Heart right ventricle (tissue), 16 donors: ENCODE data around the gene ALLC. TPM values are rescaled to one million over a fixed set of nuclear protein-coding genes. Genes with fewer than 3 reads are reported as not detected.

Source experiments
- ATAC-seq, 8 donors: fragments of 200-7000 bp; cut with Tn5 transposase; one replicate each; pipeline ENCODE4 v1.9.1; 2020; ENCODE audit warnings: mild to moderate bottlenecking in 8 of 8, moderate library complexity in 8 of 8, moderate number of reproducible peaks in 1 of 8
- DNase-seq, 2 donors: peaks; one replicate each; pipeline ENCODE4 v3.0.0-alpha.2; 2020
- H3K27ac ChIP-seq, 10 donors: fragments of 200-600 bp; sonication (generic) in 2 of 10; one replicate each; pipeline versions ENCODE4 v1.5.0 to v1.8.0; 2020 to 2022; ENCODE audit warnings: mild to moderate bottlenecking in 3 of 10
- H3K27me3 ChIP-seq, 7 donors: fragments of 200-600 bp; one replicate each; pipeline ENCODE4 v1.8.0; 2021 to 2022; ENCODE audit warnings: mild to moderate bottlenecking in 2 of 7
- H3K36me3 ChIP-seq, 9 donors: fragments of 200-600 bp; sonication (generic) in 1 of 9; one replicate each; pipeline versions ENCODE4 v1.5.0 to v1.8.0; 2020 to 2022; ENCODE audit warnings: mild to moderate bottlenecking in 2 of 9
- H3K4me1 ChIP-seq, 9 donors: fragments of 200-600 bp; sonication (generic) in 1 of 9; one replicate each; pipeline versions ENCODE4 v1.5.0 to v1.8.0; 2020 to 2022; ENCODE audit warnings: mild to moderate bottlenecking in 4 of 9
- H3K4me3 ChIP-seq, 10 donors: fragments of 200-600 bp; sonication (generic) in 2 of 10; one replicate each; pipeline versions ENCODE4 v1.5.0 to v1.8.0; 2020 to 2022; ENCODE audit warnings: mild to moderate bottlenecking in 7 of 10, moderate library complexity in 2 of 10
- H3K9me3 ChIP-seq, 11 donors: fragments of 200-600 bp in 10 of 11; sonication (generic) in 2 of 11; one replicate each; pipeline versions ENCODE4 v1.5.0 to v1.8.0; 2013 to 2022; ENCODE audit warnings: mild to moderate bottlenecking in 2 of 11, control low read depth in 1 of 11, moderate library complexity in 1 of 11
- WGBS, 2 donors: extraction: QIAGEN DNeasy Blood & Tissue Kit; methylation state at CpG; one replicate each; pipeline ENCODE4 v1.1.7; 2013; ENCODE audit warnings: inconsistent platforms in 1 of 2; 5-methylcytosine and 5-hydroxymethylcytosine counted together
- intact Hi-C, 10 donors: fragments of 100-400 bp; cut with DNase I; formaldehyde crosslinking; loops; one replicate each; pipeline versions ENCODE4 v1.11.1 to v1.14.2; 2022
- polyA plus RNA-seq, 2 donors: library from polyadenylated mRNA; stranded (reverse); fragments of 200-250 nt; gene quantifications; one replicate each; pipeline ENCODE4 v1.2.3, GENCODE V29; 2013
- total RNA-seq, 10 donors: library from RNA; stranded (reverse); fragmentation: NEBNext Ultra II Directional in 3 of 10; extraction: Animal tissue kit (Norgen Biotek cat#: 25700) in 3 of 10; gene quantifications; one replicate each; pipeline versions ENCODE4 v1.2.1 to v1.2.4, GENCODE V29; 2021 to 2023
- TF ChIP-seq, protein P1 (sequence below), 9 donors: fragments of 200-600 bp; sonication (generic) in 2 of 9; IDR thresholded peaks; one replicate each; pipeline versions ENCODE4 v1.5.0 to v1.8.0; 2021 to 2022; ENCODE audit warnings: antibody characterized with exemption in 9 of 9, mild to moderate bottlenecking in 5 of 9, moderate library complexity in 1 of 9
- donor health status: Arrhythmogenic right ventricular cardiomyopathy.
- donor health status: ischemic (EF 13 %, LVEDD 7.1; RV severe dilation, severe dysfunction).
- donor health status: healthy with polysubstance abuse.
- donor health status: DM: no; HTN: yes; CAD: no.
- donor health status: DM: no; HTN: no; CAD: no.
- donor health status: ischemic (EF 25% LVEDD 6.9; RV normal size, moderate dysfunction).
- donor health status: ischemic (EF 25% LVEDD 5.7; RV mildly dilated, moderate dysfunction).
- donor health status: healthy.
- donor health status: DM: yes; HTN: yes; CAD: no.
- donor health status: Ischemic cardiomyopathy.
- donor health status: ischemic (EF 35%, LVEDD 5.7; RV mildly dilated, moderate dysfunction).
- donor health status: nonischemic (EF 11% LVEDD 7.7; RV severe dilation, severe dysfunction).
- donor health status: DM: yes; HTN: yes; CAD: no.
- donor health status: PGD.
- donor health status: ischemic (EF 29% LVEDD 5.4; RV normal size, mild dysfunction).
- donor health status: nonischemic (EF 23%, LVEDD 6.1; RV moderate dilation, normal function).

Gene ALLC
- total and polyA plus RNA-seq, 12 donors: 0.59 TPM; not detected in 11

DNA sequence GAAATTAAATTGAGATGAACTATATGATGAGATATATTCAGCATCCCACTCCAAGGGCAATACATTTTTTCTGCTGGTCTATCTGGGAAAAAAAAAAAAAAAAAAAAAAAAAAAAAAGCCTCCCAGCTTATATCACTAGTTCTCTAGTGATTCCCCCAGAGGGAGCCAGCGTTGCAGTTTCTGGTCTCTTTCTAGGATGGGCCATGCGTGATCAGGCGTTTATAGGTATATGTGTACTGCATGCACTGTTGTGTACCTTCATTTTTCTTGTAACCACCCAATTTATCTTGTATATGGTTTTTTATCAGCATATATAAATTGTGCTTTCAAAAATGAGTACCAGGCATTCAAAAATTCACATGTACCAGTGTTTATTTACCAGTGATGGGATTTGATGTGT is 80.5 kb downstream of the ALLC start:
- Histone ChIP-seq H3K27ac (no peak overlapping the region), H3K4me1 (no peaks in the 10 kb centered on the region), H3K9me3 (no peaks in the 10 kb centered on the region), H3K36me3 (no peaks in the 10 kb centered on the region), H3K4me3 (no peak overlapping the region), H3K27me3 (peaks cover 0 to 31% (median 10%) of the 10 kb centered on the region in 7 donors)
- WGBS, 2 donors: 21 to 24% methylated on average over 3 of the region's 3 CpGs
- no peak for ATAC-seq
- DNase-seq: no peak
- intact Hi-C loops: no loop called here
- TF ChIP-seq, protein P1, sequence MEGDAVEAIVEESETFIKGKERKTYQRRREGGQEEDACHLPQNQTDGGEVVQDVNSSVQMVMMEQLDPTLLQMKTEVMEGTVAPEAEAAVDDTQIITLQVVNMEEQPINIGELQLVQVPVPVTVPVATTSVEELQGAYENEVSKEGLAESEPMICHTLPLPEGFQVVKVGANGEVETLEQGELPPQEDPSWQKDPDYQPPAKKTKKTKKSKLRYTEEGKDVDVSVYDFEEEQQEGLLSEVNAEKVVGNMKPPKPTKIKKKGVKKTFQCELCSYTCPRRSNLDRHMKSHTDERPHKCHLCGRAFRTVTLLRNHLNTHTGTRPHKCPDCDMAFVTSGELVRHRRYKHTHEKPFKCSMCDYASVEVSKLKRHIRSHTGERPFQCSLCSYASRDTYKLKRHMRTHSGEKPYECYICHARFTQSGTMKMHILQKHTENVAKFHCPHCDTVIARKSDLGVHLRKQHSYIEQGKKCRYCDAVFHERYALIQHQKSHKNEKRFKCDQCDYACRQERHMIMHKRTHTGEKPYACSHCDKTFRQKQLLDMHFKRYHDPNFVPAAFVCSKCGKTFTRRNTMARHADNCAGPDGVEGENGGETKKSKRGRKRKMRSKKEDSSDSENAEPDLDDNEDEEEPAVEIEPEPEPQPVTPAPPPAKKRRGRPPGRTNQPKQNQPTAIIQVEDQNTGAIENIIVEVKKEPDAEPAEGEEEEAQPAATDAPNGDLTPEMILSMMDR (IDR thresholded peaks at IDR 0.05): peak in 3 of 9 donors; percentile 12 to 25 (median 20)

DNA sequence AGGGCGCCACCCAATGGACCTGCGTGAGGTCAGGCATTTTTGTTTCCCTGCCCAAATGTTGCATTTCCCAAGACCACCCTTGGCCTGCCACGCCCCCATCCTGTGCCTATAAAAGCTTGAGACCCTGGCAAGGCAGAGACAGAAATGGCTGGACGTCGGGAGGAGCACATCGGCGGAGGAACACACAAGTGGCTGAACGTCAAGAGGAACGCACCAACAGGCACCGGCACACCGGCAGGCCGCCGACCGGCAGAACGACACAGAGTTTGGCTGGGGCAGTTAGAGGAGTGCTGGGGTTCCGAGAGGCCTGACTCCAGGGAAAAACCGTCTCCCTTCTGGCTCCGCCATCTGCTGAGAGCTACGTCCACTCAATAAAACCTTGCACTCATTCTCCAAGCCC is 81.3 kb downstream of the ALLC start:
- 92 to 93% methylated on average over 19 of the region's 19 CpGs for WGBS, 2 donors
- intact Hi-C loops: no loop called here
- no peak overlapping the region for H3K27ac ChIP-seq
- DNase-seq (no peak), ATAC-seq (no peak)
- H3K4me3 ChIP-seq: no peak overlapping the region
- no peaks in the 10 kb centered on the region for H3K4me1 ChIP-seq
- TF ChIP-seq, protein P1 (IDR thresholded peaks at IDR 0.05): no peak
- no peaks in the 10 kb centered on the region for H3K36me3 ChIP-seq
- no peaks in the 10 kb centered on the region for H3K9me3 ChIP-seq
- H3K27me3 ChIP-seq: peaks cover 0 to 31% (median 10%) of the 10 kb centered on the region in 7 donors

DNA sequence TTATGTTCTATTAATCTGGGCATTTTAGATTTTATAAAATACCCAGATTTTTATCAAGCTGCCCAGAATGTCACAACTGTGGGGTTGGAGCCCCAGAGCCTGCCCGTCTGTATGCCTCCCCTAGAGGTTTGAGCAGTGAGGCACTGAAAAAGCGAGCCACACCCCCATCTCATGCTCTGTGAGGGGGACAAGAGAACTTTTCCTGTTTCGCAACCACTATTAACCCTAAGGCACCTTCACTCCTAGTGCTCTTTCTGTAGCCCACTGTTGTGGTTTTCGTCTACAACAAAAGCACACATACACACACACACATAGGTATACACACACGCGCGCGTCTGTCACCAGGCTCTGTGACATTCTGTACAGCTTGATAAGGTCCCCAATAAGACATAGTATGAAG is 83.4 kb downstream of the ALLC start:
- TF ChIP-seq, protein P1 (IDR thresholded peaks at IDR 0.05): no peak
- H3K4me1 ChIP-seq: no peaks in the 10 kb centered on the region
- H3K4me3 ChIP-seq: no peak overlapping the region
- 78 to 81% methylated on average over 8 of the region's 8 CpGs for WGBS, 2 donors
- no peak for ATAC-seq
- no peak overlapping the region for H3K27ac ChIP-seq
- DNase-seq: no peak
- H3K9me3 ChIP-seq: no peaks in the 10 kb centered on the region
- peaks cover 0 to 24% (median 3%) of the 10 kb centered on the region in 7 donors for H3K27me3 ChIP-seq
- H3K36me3 ChIP-seq: no peaks in the 10 kb centered on the region
- intact Hi-C loops: no loop called here

DNA sequence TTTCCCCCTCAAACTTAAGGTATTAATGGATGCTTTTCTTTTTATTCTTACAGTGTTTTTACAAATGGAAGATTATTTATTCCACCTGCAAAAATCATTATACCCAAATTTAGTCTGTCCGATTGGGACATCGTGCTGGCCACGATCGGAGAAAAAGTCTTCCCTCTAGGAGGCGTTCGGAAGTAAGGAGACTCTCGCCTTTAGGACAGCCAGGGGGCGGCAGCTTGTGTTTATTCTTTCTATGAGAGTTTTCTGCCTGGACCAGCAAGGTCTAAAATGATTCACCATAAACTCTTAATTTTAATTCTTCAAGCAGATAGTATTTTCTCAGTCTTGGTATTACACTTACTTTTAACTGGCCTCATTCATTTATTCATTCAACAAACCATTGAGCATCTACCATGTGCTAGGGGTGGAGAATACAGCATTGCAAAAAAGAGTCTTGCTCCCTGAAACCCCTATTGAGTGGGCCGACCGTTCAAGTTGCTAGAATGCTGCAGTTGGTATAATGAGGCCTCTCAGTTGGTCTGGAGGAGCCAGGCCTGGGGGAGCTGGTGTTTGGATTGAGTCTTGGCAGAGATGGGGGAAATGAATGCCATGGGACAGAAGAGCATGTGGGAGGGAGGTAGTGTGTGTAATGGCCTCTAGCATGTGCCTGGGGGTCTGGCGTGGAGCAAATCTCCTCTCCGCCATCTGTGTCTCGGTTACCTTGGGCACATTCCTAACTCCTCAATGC is 84.0 kb downstream of the ALLC start:
- H3K36me3 ChIP-seq: no peaks in the 10 kb centered on the region
- TF ChIP-seq, protein P1 (IDR thresholded peaks at IDR 0.05): no peak
- intact Hi-C loops: no loop called here
- no peak for DNase-seq
- WGBS, 2 donors: 82 to 88% methylated on average over 13 of the region's 13 CpGs
- no peak overlapping the region for H3K4me3 ChIP-seq
- peaks cover 0 to 17% (median 4%) of the 10 kb centered on the region in 7 donors for H3K27me3 ChIP-seq
- ATAC-seq: no peak
- H3K9me3 ChIP-seq: no peaks in the 10 kb centered on the region
- H3K27ac ChIP-seq: no peak overlapping the region
- H3K4me1 ChIP-seq: no peaks in the 10 kb centered on the region
